Uterus (tissue), 4 donors: ENCODE data around the gene RASSF10. TPM values are rescaled to one million over a fixed set of nuclear protein-coding genes. Genes with fewer than 3 reads are reported as not detected.
"Not testable (repeated sequence)": the region's sequence is repeated elsewhere in the genome, so short reads cannot be mapped to it uniquely, and the experiment has no call there.

ENCODE experiments used
- DNase-seq, 2 donors: peaks; one replicate each; pipeline ENCODE4 v3.0.0-alpha.2; 2019 to 2020
- H3K27ac ChIP-seq, 2 donors: fragments of 200-600 bp; sonication (generic); 1 replicate in 1 of 2; 2 replicates in 1 of 2; pipeline ENCODE4 v1.5.1; 2016 to 2018
- H3K27me3 ChIP-seq, 2 donors: fragments of 200-600 bp; sonication (generic); one replicate each; pipeline ENCODE4 v1.5.1; 2018 to 2019; ENCODE audit warnings: control low read depth in 1 of 2
- H3K36me3 ChIP-seq, 2 donors: fragments of 200-600 bp; sonication (generic); one replicate each; pipeline ENCODE4 v1.5.1; 2019; ENCODE audit warnings: control low read depth in 1 of 2
- H3K4me1 ChIP-seq, 2 donors: fragments of 200-600 bp; sonication (generic); one replicate each; pipeline ENCODE4 v1.5.1; 2018 to 2019; ENCODE audit warnings: control low read depth in 1 of 2
- H3K4me3 ChIP-seq, 2 donors: fragments of 200-600 bp; sonication (generic); 1 replicate in 1 of 2; 2 replicates in 1 of 2; pipeline ENCODE4 v1.5.1; 2018 to 2019; ENCODE audit warnings: mild to moderate bottlenecking in 1 of 2
- H3K9me3 ChIP-seq, 2 donors: fragments of 200-600 bp; sonication (generic); one replicate each; pipeline ENCODE4 v1.5.1; 2019; ENCODE audit warnings: control low read depth in 1 of 2
- POLR2A ChIP-seq, 2 donors: fragments of 450-650 bp; IDR thresholded peaks; one replicate each; pipeline ENCODE4 v1.6.1; 2016; ENCODE audit warnings: antibody characterized with exemption in 2 of 2, mild to moderate bottlenecking in 1 of 2, moderate library complexity in 1 of 2
- intact Hi-C: fragments of 100-400 bp; cut with DNase I; formaldehyde crosslinking; loops from one replicate; pipeline ENCODE4 v1.15.1; 2023; ENCODE audit warnings: low total_unique reads
- total RNA-seq, 4 donors: library from RNA; depleted of rRNA in 3 of 4; stranded (reverse); fragments of >200 nt in 3 of 4; gene quantifications; one replicate each; pipeline versions ENCODE4 v1.1.0 to v1.2.4, GENCODE V29; 2014 to 2023
- TF ChIP-seq, protein P1 (sequence below), 4 experiments: fragments of 200-600 bp in 2 of 4; fragments of 450-650 bp in 2 of 4; sonication (generic) in 2 of 4; IDR thresholded peaks; one replicate each; pipeline ENCODE4 v1.5.1; 2016 to 2019; ENCODE audit warnings: antibody characterized with exemption in 4 of 4, mild to moderate bottlenecking in 2 of 4, moderate library complexity in 1 of 4
- donor health status: DM: yes; HTN: yes; CAD: no.

RASSF10 gene
- total RNA-seq, 4 donors from 2014 or later: 0.27 to 5.8 TPM; not detected in 2

DNA sequence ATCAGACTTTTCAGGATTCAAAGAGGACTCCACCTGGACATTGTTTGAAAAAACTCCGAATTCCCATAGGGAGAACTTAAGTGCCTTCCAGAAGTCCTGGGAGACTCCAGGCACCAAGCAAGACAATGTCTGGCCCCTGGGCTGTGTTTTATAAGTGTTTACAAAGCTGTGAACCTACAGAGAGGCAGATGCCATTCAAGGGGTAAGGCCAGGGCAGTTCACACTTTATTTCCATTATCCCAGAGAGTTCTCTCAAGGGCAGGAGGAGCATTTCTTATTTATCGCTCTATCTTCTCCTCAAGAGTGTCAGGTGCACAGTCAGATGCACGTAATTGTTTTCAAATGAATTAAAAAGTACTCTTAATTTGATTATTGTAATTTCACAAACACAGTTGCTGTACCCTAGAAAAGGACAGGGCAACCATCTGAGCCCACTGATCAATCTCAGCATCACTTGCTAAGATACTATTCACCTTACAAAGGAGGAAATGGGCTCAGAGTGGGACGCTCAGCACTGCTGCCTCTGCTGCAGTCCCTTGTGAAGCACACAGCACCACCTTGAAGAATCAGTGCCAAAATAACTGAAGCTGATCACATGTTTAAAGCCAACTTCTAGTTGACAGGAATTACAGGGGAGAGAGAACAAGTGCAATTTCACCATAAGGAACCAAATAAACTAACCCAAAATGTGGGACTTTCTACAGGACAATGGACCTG is 35.0 kb downstream of the RASSF10 start:
- intact Hi-C loops: no loop called here
- Histone ChIP-seq H3K36me3 (no peaks in the 10 kb centered on the region), H3K27ac (no peak overlapping the region), H3K4me1 (no peaks in the 10 kb centered on the region), H3K27me3 (no peaks in the 10 kb centered on the region), H3K9me3 (no peaks in the 10 kb centered on the region), H3K4me3 (no peak overlapping the region)
- DNase-seq: no peak
- no peak for TF ChIP-seq POLR2A (IDR thresholded peaks at IDR 0.05)
- TF ChIP-seq, protein P1, sequence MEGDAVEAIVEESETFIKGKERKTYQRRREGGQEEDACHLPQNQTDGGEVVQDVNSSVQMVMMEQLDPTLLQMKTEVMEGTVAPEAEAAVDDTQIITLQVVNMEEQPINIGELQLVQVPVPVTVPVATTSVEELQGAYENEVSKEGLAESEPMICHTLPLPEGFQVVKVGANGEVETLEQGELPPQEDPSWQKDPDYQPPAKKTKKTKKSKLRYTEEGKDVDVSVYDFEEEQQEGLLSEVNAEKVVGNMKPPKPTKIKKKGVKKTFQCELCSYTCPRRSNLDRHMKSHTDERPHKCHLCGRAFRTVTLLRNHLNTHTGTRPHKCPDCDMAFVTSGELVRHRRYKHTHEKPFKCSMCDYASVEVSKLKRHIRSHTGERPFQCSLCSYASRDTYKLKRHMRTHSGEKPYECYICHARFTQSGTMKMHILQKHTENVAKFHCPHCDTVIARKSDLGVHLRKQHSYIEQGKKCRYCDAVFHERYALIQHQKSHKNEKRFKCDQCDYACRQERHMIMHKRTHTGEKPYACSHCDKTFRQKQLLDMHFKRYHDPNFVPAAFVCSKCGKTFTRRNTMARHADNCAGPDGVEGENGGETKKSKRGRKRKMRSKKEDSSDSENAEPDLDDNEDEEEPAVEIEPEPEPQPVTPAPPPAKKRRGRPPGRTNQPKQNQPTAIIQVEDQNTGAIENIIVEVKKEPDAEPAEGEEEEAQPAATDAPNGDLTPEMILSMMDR (IDR thresholded peaks at IDR 0.05): no peak

DNA sequence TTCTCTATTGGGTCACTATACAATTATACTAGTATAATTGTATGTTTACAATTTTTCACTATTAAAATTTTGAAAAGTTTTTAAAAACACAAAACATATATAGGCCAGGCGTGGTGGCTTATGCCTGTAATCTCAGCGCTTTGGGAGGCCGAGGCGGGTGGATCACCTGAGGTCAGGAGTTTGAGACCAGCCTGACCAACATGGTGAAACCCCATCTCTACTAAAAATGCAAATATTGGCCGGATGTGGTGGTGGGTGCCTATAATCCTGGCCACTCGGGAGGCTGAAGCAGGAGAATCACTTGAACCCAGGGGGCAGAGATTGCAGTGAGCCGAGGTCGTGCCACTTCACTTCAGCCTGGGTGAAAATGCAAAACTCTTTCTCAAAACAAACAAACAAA is 36.0 kb downstream of the RASSF10 start:
- DNase-seq, intact Hi-C loops, H3K27me3 ChIP-seq, H3K9me3 ChIP-seq, H3K4me3 ChIP-seq, H3K27ac ChIP-seq, H3K4me1 ChIP-seq, H3K36me3 ChIP-seq: not testable (repeated sequence)

DNA sequence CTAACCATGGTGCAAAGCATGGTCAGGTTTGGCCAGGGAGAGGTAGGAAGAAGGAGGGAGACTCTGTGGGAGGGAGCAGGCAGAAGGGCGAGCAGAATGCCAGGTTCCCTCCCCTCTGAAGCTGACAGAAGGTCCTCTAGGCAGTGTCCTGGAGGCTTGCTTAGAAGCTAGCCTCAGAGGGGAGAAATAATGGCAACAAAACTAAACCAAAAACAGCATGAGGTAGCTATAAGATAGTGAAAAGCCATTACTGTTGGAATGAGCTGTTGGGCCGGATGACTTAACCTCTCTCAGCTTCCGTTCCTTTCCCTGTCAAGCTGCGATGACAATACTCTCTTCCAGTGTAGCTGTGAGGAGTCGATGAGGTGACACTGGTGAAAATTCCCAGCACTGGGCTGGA is 36.6 kb downstream of the RASSF10 start:
- Histone ChIP-seq H3K36me3 (no peaks in the 10 kb centered on the region), H3K4me3 (no peak overlapping the region), H3K27ac (no peak overlapping the region), H3K9me3 (no peaks in the 10 kb centered on the region), H3K27me3 (no peaks in the 10 kb centered on the region), H3K4me1 (no peaks in the 10 kb centered on the region)
- intact Hi-C loops: no loop called here
- TF ChIP-seq POLR2A (IDR thresholded peaks at IDR 0.05): no peak
- TF ChIP-seq, protein P1 (IDR thresholded peaks at IDR 0.05): no peak
- no peak for DNase-seq

DNA sequence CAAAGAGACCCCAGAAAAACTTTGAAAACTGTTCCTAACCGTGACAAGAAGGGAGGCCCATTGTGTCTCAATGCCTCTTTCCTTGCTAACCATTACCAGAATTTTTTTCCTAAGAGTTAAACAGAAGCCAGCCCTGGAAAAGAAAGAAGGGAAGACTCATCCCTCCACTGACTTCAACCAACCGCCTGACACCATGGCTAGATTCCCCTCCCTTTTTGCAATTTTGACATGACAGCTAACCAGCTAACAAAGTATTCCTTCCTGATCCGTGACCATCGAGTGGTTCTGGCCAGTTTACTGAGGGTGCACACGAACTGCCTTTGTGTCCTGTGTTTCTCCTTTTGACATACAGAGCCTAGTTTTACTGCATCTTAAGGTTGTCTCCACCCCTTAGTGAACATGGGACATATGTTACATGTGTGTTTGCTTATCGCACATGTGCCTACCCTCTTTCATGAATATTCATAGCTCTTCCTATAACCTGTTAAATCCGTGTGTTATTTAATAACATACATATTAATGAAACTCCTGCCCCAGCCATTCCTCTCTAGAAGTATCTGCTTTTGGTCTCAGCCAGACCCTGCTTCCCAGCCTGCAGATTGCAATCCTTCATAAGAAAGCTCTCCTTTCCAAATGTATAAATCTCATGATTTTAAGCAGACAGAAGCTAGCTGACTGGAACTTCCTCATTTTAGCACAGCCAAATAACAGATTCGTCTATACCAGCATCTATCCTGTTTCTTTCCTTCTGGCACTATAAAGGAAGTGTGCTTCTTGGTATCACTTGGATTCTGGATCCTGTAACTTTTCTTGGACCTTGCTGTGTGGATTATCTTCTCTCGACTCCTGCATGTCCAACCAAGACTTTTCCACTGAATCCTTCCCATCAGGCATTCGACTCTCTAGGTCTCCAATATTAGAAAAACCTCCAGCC is 37.8 kb downstream of the RASSF10 start:
- intact Hi-C loops: no loop called here
- Histone ChIP-seq H3K9me3 (no peaks in the 10 kb centered on the region), H3K4me1 (no peaks in the 10 kb centered on the region), H3K27ac (no peak overlapping the region), H3K4me3 (no peak overlapping the region), H3K27me3 (no peaks in the 10 kb centered on the region), H3K36me3 (no peaks in the 10 kb centered on the region)
- no peak for DNase-seq
- TF ChIP-seq, protein P1 (IDR thresholded peaks at IDR 0.05): no peak
- TF ChIP-seq POLR2A (IDR thresholded peaks at IDR 0.05): no peak

DNA sequence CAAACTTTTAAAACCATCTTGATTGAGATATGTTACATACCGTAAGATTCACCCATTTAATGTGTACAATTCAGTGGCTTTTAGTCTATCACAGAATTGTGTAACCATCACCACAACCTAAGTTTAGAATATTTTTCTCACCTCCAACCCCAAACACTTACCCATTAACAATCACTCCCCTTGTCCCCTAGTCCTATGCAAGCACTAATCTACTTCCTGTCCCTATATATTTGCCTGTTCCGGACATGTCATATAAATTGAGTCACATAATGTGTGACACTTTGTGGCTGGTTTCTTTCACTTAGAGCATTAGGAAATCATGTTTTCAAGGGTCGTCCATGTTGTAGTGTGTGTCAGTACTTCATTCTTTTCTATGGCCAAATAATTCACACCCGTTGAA is 38.8 kb downstream of the RASSF10 start:
- no peak for TF ChIP-seq POLR2A (IDR thresholded peaks at IDR 0.05)
- TF ChIP-seq, protein P1 (IDR thresholded peaks at IDR 0.05): no peak
- intact Hi-C loops: no loop called here
- H3K4me1 ChIP-seq: no peaks in the 10 kb centered on the region
- no peak overlapping the region for H3K27ac ChIP-seq
- H3K27me3 ChIP-seq: no peaks in the 10 kb centered on the region
- no peak for DNase-seq
- no peaks in the 10 kb centered on the region for H3K36me3 ChIP-seq
- no peaks in the 10 kb centered on the region for H3K9me3 ChIP-seq
- H3K4me3 ChIP-seq: no peak overlapping the region
